Activated T-helper 17 cell treated with anti-CD3 and anti-CD28 coated beads, Interleukin-2, amount 50 U/mL, for 72 hours (primary cell): ENCODE measurements around the gene MICAL2. TPM values are rescaled to one million over a fixed set of nuclear protein-coding genes. Genes with fewer than 3 reads are reported as not detected.
A peak's percentile ranks its signal among the peaks of the same experiment; 100 is the strongest.

Source experiments
- ATAC-seq: fragments of 150-1000 bp; cut with Tn5 transposase; replicated peaks from 2 replicates; pipeline ENCODE4 v1.10.0; 2021; ENCODE audit warnings: mild to moderate bottlenecking, moderate library complexity
- H3K27ac Mint-ChIP-seq: one replicate; pipeline ENCODE4 v1.8.0; 2022; ENCODE audit warnings: mixed read lengths
- H3K27me3 Mint-ChIP-seq: one replicate; pipeline ENCODE4 v1.8.0; 2022; ENCODE audit warnings: mixed read lengths
- H3K36me3 Mint-ChIP-seq: one replicate; pipeline ENCODE4 v1.8.0; 2022; ENCODE audit warnings: low read depth, mild to moderate bottlenecking, mixed read lengths
- H3K4me1 Mint-ChIP-seq: one replicate; pipeline ENCODE4 v1.8.0; 2022; ENCODE audit warnings: mixed read lengths
- H3K4me3 Mint-ChIP-seq: one replicate; pipeline ENCODE4 v1.8.0; 2022; ENCODE audit warnings: mild to moderate bottlenecking, mixed read lengths
- H3K9me3 Mint-ChIP-seq: one replicate; pipeline ENCODE4 v1.8.0; 2022; ENCODE audit warnings: mixed read lengths
- total RNA-seq, 2 donors: library from RNA; stranded (reverse); gene quantifications; one replicate each; pipeline ENCODE4 v1.2.3, GENCODE V29; 2022

The MICAL2 gene
- total RNA-seq, 2 donors from 2014 or later = 127 to 253 TPM

- no peak for ATAC-seq
- H3K27me3 Mint-ChIP-seq = no peaks in the 10 kb centered on the region
- peak overlapping the region; percentile 76 for H3K27ac Mint-ChIP-seq
- no peaks in the 10 kb centered on the region for H3K9me3 Mint-ChIP-seq
- peaks cover 100% of the 10 kb centered on the region for H3K36me3 Mint-ChIP-seq
- no peak overlapping the region for H3K4me3 Mint-ChIP-seq
- H3K4me1 Mint-ChIP-seq = peaks cover 15% of the 10 kb centered on the region
Observed at GRCh38 chr11:12215181-12215593, 104.8 kb downstream of the MICAL2 start.

GRCh38 chr11:12216041-12216451, 105.7 kb downstream of the MICAL2 start:
- Mint-ChIP-seq H3K27ac (peak overlapping the region; percentile 76), H3K27me3 (no peaks in the 10 kb centered on the region), H3K4me1 (peaks cover 16% of the 10 kb centered on the region), H3K4me3 (no peak overlapping the region), H3K9me3 (no peaks in the 10 kb centered on the region), H3K36me3 (peaks cover 100% of the 10 kb centered on the region)
- no peak for ATAC-seq

- no peak for ATAC-seq
- H3K27me3 Mint-ChIP-seq = no peaks in the 10 kb centered on the region
- peaks cover 100% of the 10 kb centered on the region for H3K36me3 Mint-ChIP-seq
- H3K27ac Mint-ChIP-seq = peak overlapping the region; percentile 76
- no peaks in the 10 kb centered on the region for H3K9me3 Mint-ChIP-seq
- H3K4me3 Mint-ChIP-seq = no peak overlapping the region
- peaks cover 17% of the 10 kb centered on the region for H3K4me1 Mint-ChIP-seq
Observed at GRCh38 chr11:12216671-12217374, 106.4 kb downstream of the MICAL2 start.

GRCh38 chr11:12217879-12218278, 107.5 kb downstream of the MICAL2 start:
- no peak overlapping the region for H3K4me3 Mint-ChIP-seq
- peaks cover 100% of the 10 kb centered on the region for H3K36me3 Mint-ChIP-seq
- H3K27me3 Mint-ChIP-seq = no peaks in the 10 kb centered on the region
- no peak for ATAC-seq
- peak overlapping the region; percentile 2 for H3K27ac Mint-ChIP-seq
- H3K9me3 Mint-ChIP-seq = no peaks in the 10 kb centered on the region
- peaks cover 21% of the 10 kb centered on the region for H3K4me1 Mint-ChIP-seq

GRCh38 chr11:12218909-12219308, 108.5 kb downstream of the MICAL2 start:
- H3K4me3 Mint-ChIP-seq = no peak overlapping the region
- H3K36me3 Mint-ChIP-seq = peaks cover 98% of the 10 kb centered on the region
- H3K4me1 Mint-ChIP-seq = peaks cover 31% of the 10 kb centered on the region
- peak overlapping the region; percentile 2 for H3K27ac Mint-ChIP-seq
- H3K9me3 Mint-ChIP-seq = no peaks in the 10 kb centered on the region
- H3K27me3 Mint-ChIP-seq = no peaks in the 10 kb centered on the region
- ATAC-seq = no peak

GRCh38 chr11:12219757-12220156, 109.4 kb downstream of the MICAL2 start:
- Mint-ChIP-seq H3K27ac (peak overlapping the region; percentile 16), H3K36me3 (peaks cover 98% of the 10 kb centered on the region), H3K9me3 (no peaks in the 10 kb centered on the region), H3K27me3 (no peaks in the 10 kb centered on the region), H3K4me1 (peaks cover 39% of the 10 kb centered on the region), H3K4me3 (no peak overlapping the region)
- ATAC-seq = no peak

GRCh38 chr11:12220305-12220704, 109.9 kb downstream of the MICAL2 start:
- Mint-ChIP-seq H3K27ac (peak overlapping the region; percentile 16), H3K27me3 (no peaks in the 10 kb centered on the region), H3K4me1 (peaks cover 44% of the 10 kb centered on the region), H3K4me3 (no peak overlapping the region), H3K36me3 (peaks cover 98% of the 10 kb centered on the region), H3K9me3 (no peaks in the 10 kb centered on the region)
- no peak for ATAC-seq

- Mint-ChIP-seq H3K4me3 (peak overlapping the region; percentile 68), H3K27ac (peak overlapping the region; percentile 20), H3K9me3 (no peaks in the 10 kb centered on the region), H3K4me1 (peaks cover 47% of the 10 kb centered on the region), H3K27me3 (no peaks in the 10 kb centered on the region), H3K36me3 (peaks cover 98% of the 10 kb centered on the region)
- no peak for ATAC-seq
Observed at GRCh38 chr11:12221051-12221535, 110.7 kb downstream of the MICAL2 start.

DNA sequence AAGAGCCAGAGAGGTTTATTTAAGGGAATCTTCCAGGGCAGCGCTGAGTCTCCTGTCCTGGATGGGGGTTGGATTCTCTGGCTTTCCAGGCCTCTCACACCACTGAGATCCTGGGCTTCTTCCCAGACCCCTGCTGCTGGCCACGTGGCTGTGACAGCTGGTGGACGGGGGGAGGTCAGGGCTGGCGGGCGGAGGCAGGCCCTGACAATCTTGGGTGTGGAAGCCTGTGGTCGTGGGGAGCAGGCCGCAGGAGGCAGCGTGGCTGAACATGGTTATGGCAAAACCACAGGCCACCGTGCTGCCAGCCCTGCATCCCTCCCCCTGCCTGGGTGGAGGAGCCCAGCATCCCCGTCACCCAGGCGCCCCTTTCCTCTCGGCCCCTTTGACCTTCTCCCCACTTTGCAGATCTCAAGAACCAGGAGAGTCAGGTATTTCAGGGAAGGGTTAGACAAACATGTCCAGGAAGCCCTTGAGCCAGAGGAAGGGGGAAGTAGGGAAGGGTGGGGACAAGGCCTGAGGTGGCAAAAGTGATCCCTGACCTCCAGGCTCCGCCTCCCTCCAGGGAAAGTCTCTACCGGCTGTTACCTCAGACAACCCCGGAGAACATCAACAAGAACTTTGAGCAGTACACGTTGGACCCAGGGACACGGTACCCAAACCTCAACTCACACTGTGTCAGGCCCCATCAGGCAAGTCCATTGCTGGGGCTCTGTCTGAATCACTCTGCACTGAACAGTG, 111.8 kb downstream of the MICAL2 start:
- Mint-ChIP-seq H3K4me3 (peak overlapping the region; percentile 68), H3K27ac (peak overlapping the region; percentile 85), H3K4me1 (peaks cover 48% of the 10 kb centered on the region)

GRCh38 chr11:12223771-12224536, 113.6 kb downstream of the MICAL2 start:
- H3K27ac Mint-ChIP-seq = peak overlapping the region; percentile 85
- ATAC-seq = peak; percentile 48

More for the DNA sequence above, 111.8 kb downstream of the MICAL2 start:
- Mint-ChIP-seq H3K27me3 (no peaks in the 10 kb centered on the region), H3K36me3 (peaks cover 98% of the 10 kb centered on the region), H3K9me3 (no peaks in the 10 kb centered on the region)
- no peak for ATAC-seq

DNA sequence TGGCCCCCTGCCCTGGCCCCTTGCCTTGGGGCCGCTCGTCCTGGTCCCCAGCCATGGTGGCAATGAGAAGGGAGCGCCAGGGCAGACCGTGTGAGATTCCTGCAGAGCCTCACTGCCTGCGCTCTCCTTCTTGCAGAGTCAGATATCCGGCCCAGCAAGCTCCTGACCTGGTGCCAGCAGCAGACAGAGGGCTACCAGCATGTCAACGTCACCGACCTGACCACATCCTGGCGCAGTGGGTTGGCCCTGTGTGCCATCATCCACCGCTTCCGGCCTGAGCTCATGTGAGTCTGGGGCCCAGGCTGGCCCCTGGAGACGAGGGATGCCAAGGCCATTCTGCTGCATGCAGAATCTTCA, 114.1 kb downstream of the MICAL2 start:
- Mint-ChIP-seq H3K27me3 (no peaks in the 10 kb centered on the region), H3K4me1 (peaks cover 49% of the 10 kb centered on the region), H3K36me3 (peaks cover 97% of the 10 kb centered on the region), H3K9me3 (no peaks in the 10 kb centered on the region), H3K27ac (peak overlapping the region; percentile 85), H3K4me3 (peak overlapping the region; percentile 68)
- peak; percentile 98 for ATAC-seq

More at GRCh38 chr11:12223771-12224536, 113.6 kb downstream of the MICAL2 start:
- peak overlapping the region; percentile 68 for H3K4me3 Mint-ChIP-seq
- H3K9me3 Mint-ChIP-seq = no peaks in the 10 kb centered on the region
- H3K36me3 Mint-ChIP-seq = peaks cover 98% of the 10 kb centered on the region
- H3K27me3 Mint-ChIP-seq = no peaks in the 10 kb centered on the region
- H3K4me1 Mint-ChIP-seq = peaks cover 49% of the 10 kb centered on the region

- H3K36me3 Mint-ChIP-seq = peaks cover 97% of the 10 kb centered on the region
- no peak for ATAC-seq
- H3K4me1 Mint-ChIP-seq = peaks cover 43% of the 10 kb centered on the region
- no peaks in the 10 kb centered on the region for H3K27me3 Mint-ChIP-seq
- H3K9me3 Mint-ChIP-seq = no peaks in the 10 kb centered on the region
- peak overlapping the region; percentile 68 for H3K4me3 Mint-ChIP-seq
- H3K27ac Mint-ChIP-seq = peak overlapping the region; percentile 85
Observed at GRCh38 chr11:12225046-12225739, 114.8 kb downstream of the MICAL2 start.

DNA sequence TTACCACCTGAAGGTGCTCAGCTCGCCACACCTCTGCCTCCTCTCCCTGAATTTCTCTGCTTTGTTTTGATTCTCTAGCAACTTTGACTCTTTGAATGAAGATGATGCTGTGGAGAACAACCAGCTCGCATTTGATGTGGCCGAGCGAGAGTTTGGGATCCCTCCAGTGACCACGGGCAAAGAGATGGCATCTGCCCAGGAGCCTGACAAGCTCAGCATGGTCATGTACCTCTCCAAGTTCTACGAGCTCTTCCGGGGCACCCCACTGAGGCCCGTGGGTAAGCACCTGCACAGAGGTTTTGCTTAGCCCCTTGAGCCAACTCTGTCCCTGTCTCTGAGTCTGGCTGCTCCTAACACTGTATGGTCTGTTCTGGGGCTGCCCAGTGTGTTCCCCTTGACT, 115.7 kb downstream of the MICAL2 start:
- peaks cover 97% of the 10 kb centered on the region for H3K36me3 Mint-ChIP-seq
- H3K4me1 Mint-ChIP-seq = peaks cover 46% of the 10 kb centered on the region
- no peaks in the 10 kb centered on the region for H3K27me3 Mint-ChIP-seq
- peak overlapping the region; percentile 85 for H3K27ac Mint-ChIP-seq
- ATAC-seq = no peak
- H3K4me3 Mint-ChIP-seq = no peak overlapping the region
- H3K9me3 Mint-ChIP-seq = no peaks in the 10 kb centered on the region
